Islet precursor cell (in vitro differentiated cells): Measurements from ENCODE around the gene TDRKH.

Source experiments
- DNase-seq: peaks from one replicate; pipeline ENCODE4 v3.0.0-alpha.2; 2018

The TDRKH gene

GRCh38 chr1:151820940-151821339 is 30.6 kb upstream of the TDRKH start:
- no peak for DNase-seq

GRCh38 chr1:151819976-151820623 is 29.8 kb upstream of the TDRKH start:
- no peak for DNase-seq

GRCh38 chr1:151819227-151819835 is 29.0 kb upstream of the TDRKH start:
- DNase-seq = no peak

GRCh38 chr1:151817353-151817730 is 27.0 kb upstream of the TDRKH start:
- DNase-seq = no peak

- DNase-seq = no peak
These were observed 26.4 kb upstream of the TDRKH start for GRCh38 chr1:151816548-151817352.

GRCh38 chr1:151815716-151816327 is 25.5 kb upstream of the TDRKH start:
- DNase-seq = no peak

GRCh38 chr1:151814971-151815545 is 24.8 kb upstream of the TDRKH start:
- no peak for DNase-seq

GRCh38 chr1:151814426-151814825 is 24.1 kb upstream of the TDRKH start:
- no peak for DNase-seq

GRCh38 chr1:151813271-151813977 is 23.1 kb upstream of the TDRKH start:
- DNase-seq = no peak

GRCh38 chr1:151811181-151811580 is 20.9 kb upstream of the TDRKH start:
- no peak for DNase-seq

GRCh38 chr1:151809985-151810556 is 19.8 kb upstream of the TDRKH start:
- DNase-seq = peak; percentile 12

- peak; percentile 17 for DNase-seq
These were observed 19.1 kb upstream of the TDRKH start for GRCh38 chr1:151809290-151809984.

- DNase-seq = peak; percentile 7
These were observed 17.5 kb upstream of the TDRKH start for GRCh38 chr1:151807766-151808165.

- no peak for DNase-seq
These were observed 16.8 kb upstream of the TDRKH start for GRCh38 chr1:151807131-151807530.

GRCh38 chr1:151806170-151806569 is 15.9 kb upstream of the TDRKH start:
- no peak for DNase-seq

- peak; percentile 32 for DNase-seq
These were observed 14.9 kb upstream of the TDRKH start, which contains the start of gene LINGO4 for GRCh38 chr1:151805066-151805820. Gene LINGO4 (minus strand): TSS chr1:151805419. CDS start chr1:151802704, 2,715 bp downstream.

GRCh38 chr1:151803915-151804314 is 13.6 kb upstream of the TDRKH start:
- no peak for DNase-seq

GRCh38 chr1:151803164-151803563 is 12.9 kb upstream of the TDRKH start:
- DNase-seq = no peak

- DNase-seq = no peak
These were observed 12.1 kb upstream of the TDRKH start for GRCh38 chr1:151802372-151802771.

GRCh38 chr1:151801846-151802245 is 11.5 kb upstream of the TDRKH start:
- DNase-seq = no peak
